Measurements from ENCODE around the gene DAND5. TPM values are rescaled to one million over a fixed set of nuclear protein-coding genes. Genes with fewer than 3 reads are reported as not detected.

DAND5 gene
- total and polyA plus RNA-seq, 9 of the 15 experiments (the other 6 are each of a cell fraction or from before 2014, with no cell fraction given) = 0.22 to 0.83 (median 0.60) TPM

- no peaks in the 10 kb centered on the region for H3K9me1 ChIP-seq (ENCODE audit: control insufficient read depth, insufficient read depth, low read length)
- peak; percentile 51 for FAIRE-seq
- no peaks in the 10 kb centered on the region for H3K36me3 ChIP-seq (ENCODE audit: control insufficient read depth, insufficient read depth, low read length)
- peak in 1 of 4 experiments; percentile 15 for DNase-seq (ENCODE audit: extremely low read depth in 1 of 4, low spot score in 3 of 4)
- H3K27ac ChIP-seq (ENCODE audit: extremely low read depth, low read depth, low read length) = peak overlapping the region; percentile 55; the same call in 2 of the 3 replicates
- POLR2A ChIA-PET = interaction anchor here (0.6 kb wide), 1 partner anchor 10 kb away, joined by 4 read pairs; no protein-coding TSS in a partner anchor
- H3K79me2 ChIP-seq (ENCODE audit: control insufficient read depth, insufficient read depth, low read length) = peaks cover 81% of the 10 kb centered on the region
- no peaks in the 10 kb centered on the region for H3K27me3 ChIP-seq (ENCODE audit: control insufficient read depth in 2 of 2, insufficient read depth in 2 of 2, low read length in 2 of 2)
- peak overlapping the region in 1 of 2 experiments; percentile 49; a peak in 2 of 4 replicates for H3K9ac ChIP-seq (ENCODE audit: insufficient read depth in 1 of 2, low read depth in 2 of 2, low read length in 2 of 2)
- BruUV-seq (replicated peaks) = no TSS peak
- no peaks in the 10 kb centered on the region for H4K20me1 ChIP-seq (replicated peaks; ENCODE audit: control insufficient read depth, insufficient read depth, low read length)
- 38% methylated on average over 5 of the region's 7 CpGs for WGBS (ENCODE audit: insufficient coverage, low coverage, missing lambda C conversion rate)
- in situ Hi-C loops (cut with MboI) (no loop called here), intact Hi-C loops (cut with micrococcal nuclease) (no loop called here)
- H3K4me3 ChIP-seq = no peak overlapping the region
- CTCF ChIA-PET (ENCODE audit: low intra/inter-chr PET ratio) = no interaction called here
- ATAC-seq = no peak
- H3K9me3 ChIP-seq (replicated peaks; ENCODE audit: control insufficient read depth, insufficient read depth, low read depth, low read length) = no peaks in the 10 kb centered on the region
- H3K4me2 ChIP-seq (ENCODE audit: insufficient read depth, low read length) = peak overlapping the region; percentile 56; the same call in 1 of the 2 replicates
- peaks cover 53 to 72% of the 10 kb centered on the region in 2 experiments for H3K4me1 ChIP-seq (replicated peaks in 1 of 2; ENCODE audit: control insufficient read depth in 2 of 2, insufficient read depth in 2 of 2, low read length in 2 of 2)
- H2AFZ ChIP-seq (ENCODE audit: low read depth, low read length) = peak overlapping the region; percentile 40; the same call in 1 of the 2 replicates
- TF ChIP-seq ZNF507 (tag; conservative IDR thresholded peaks at IDR 0.05) (0 out of 2 replicates have a peak, but pooled peaks have one; percentile 25), EGR1 (conservative IDR thresholded peaks at IDR 0.05) (peak; percentile 94), RBBP5 (IDR thresholded peaks at IDR 0.05; ENCODE audit: borderline replicate concordance, insufficient read depth, low read length, poor library complexity, severe bottlenecking) (peak; percentile 20), ESRRB (CRISPR knock-in tag; IDR thresholded peaks at IDR 0.05; ENCODE audit: borderline replicate concordance) (no peak), DACH1 (IDR thresholded peaks at IDR 0.05; ENCODE audit: partially characterized antibody) (peak; percentile 19), CTCF (IDR thresholded peaks at IDR 0.05 in 2 of 3, conservative IDR thresholded peaks at IDR 0.05 in 1 of 3; ENCODE audit: insufficient read depth in 2 of 3, low read depth in 1 of 3, low read length in 3 of 3) (no peak), KLF16 (IDR thresholded peaks at IDR 0.05) (no peak)
- TF ChIP-seq, protein P1, sequence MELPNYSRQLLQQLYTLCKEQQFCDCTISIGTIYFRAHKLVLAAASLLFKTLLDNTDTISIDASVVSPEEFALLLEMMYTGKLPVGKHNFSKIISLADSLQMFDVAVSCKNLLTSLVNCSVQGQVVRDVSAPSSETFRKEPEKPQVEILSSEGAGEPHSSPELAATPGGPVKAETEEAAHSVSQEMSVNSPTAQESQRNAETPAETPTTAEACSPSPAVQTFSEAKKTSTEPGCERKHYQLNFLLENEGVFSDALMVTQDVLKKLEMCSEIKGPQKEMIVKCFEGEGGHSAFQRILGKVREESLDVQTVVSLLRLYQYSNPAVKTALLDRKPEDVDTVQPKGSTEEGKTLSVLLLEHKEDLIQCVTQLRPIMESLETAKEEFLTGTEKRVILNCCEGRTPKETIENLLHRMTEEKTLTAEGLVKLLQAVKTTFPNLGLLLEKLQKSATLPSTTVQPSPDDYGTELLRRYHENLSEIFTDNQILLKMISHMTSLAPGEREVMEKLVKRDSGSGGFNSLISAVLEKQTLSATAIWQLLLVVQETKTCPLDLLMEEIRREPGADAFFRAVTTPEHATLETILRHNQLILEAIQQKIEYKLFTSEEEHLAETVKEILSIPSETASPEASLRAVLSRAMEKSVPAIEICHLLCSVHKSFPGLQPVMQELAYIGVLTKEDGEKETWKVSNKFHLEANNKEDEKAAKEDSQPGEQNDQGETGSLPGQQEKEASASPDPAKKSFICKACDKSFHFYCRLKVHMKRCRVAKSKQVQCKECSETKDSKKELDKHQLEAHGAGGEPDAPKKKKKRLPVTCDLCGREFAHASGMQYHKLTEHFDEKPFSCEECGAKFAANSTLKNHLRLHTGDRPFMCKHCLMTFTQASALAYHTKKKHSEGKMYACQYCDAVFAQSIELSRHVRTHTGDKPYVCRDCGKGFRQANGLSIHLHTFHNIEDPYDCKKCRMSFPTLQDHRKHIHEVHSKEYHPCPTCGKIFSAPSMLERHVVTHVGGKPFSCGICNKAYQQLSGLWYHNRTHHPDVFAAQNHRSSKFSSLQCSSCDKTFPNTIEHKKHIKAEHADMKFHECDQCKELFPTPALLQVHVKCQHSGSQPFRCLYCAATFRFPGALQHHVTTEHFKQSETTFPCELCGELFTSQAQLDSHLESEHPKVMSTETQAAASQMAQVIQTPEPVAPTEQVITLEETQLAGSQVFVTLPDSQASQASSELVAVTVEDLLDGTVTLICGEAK (IDR thresholded peaks at IDR 0.05) = 0 out of 2 replicates have a peak, but pooled peaks have one; percentile 24
- TF ChIP-seq, protein P1 (CRISPR knock-in tag; IDR thresholded peaks at IDR 0.05) = no peak
These were observed 46.9 kb downstream of the DAND5 start for GRCh38 chr19:13016245-13016627.

Measured in K562 (cell line).